MCF 10A (cell line): Measurements from ENCODE around the gene CD247. TPM values are rescaled to one million over a fixed set of nuclear protein-coding genes. Genes with fewer than 3 reads are reported as not detected.

ENCODE experiments used
- BruUV-seq: library from RNA; stranded (reverse); fragments of 400-500 nt; replicated peaks from 2 replicates; lab custom pipeline; 2021; lab: Mats Ljungman, UMichigan
- CTCF ChIA-PET: fragments of 300-600 bp; sonication (Branson Sonifier 250); formaldehyde crosslinking; extraction: SDS; loops from one replicate; lab custom pipeline; 2021; ENCODE audit warnings: antibody characterized with exemption, inconsistent platforms; lab: Yijun Ruan, JAX
- POLR2A ChIA-PET: fragments of 300-600, 350-650 bp; sonication (Branson Sonifier 250); formaldehyde crosslinking; extraction: SDS; loops from one replicate; lab custom pipeline; 2020; ENCODE audit warnings: antibody characterized with exemption, inconsistent platforms; lab: Yijun Ruan, JAX
- DNase-seq: peaks from one replicate; pipeline ENCODE4 v3.0.0-alpha.2; 2018; ENCODE audit not compliant: unreplicated experiment
- H3K27ac Mint-ChIP-seq: one replicate; pipeline ENCODE4 v1.8.0; 2022; ENCODE audit warnings: mild to moderate bottlenecking, low read depth, mixed read lengths; ENCODE audit not compliant: unreplicated experiment
- H3K27me3 Mint-ChIP-seq: one replicate; pipeline ENCODE4 v1.8.0; 2022; ENCODE audit warnings: mixed read lengths; ENCODE audit not compliant: insufficient read depth, unreplicated experiment
- H3K36me3 Mint-ChIP-seq: one replicate; pipeline ENCODE4 v1.8.0; 2022; ENCODE audit warnings: mild to moderate bottlenecking, moderate library complexity, mixed read lengths; ENCODE audit not compliant: insufficient read depth, unreplicated experiment
- H3K4me1 Mint-ChIP-seq: one replicate; pipeline ENCODE4 v1.8.0; 2022; ENCODE audit warnings: mixed read lengths; ENCODE audit not compliant: insufficient read depth, unreplicated experiment
- H3K4me3 Mint-ChIP-seq: one replicate; pipeline ENCODE4 v1.8.0; 2022; ENCODE audit warnings: mild to moderate bottlenecking, moderate library complexity, mixed read lengths; ENCODE audit not compliant: unreplicated experiment
- H3K9me3 Mint-ChIP-seq: one replicate; pipeline ENCODE4 v1.8.0; 2022; ENCODE audit warnings: mixed read lengths; ENCODE audit not compliant: unreplicated experiment
- CTCF ChIP-seq: fragments of 200-600 bp; IDR thresholded peaks from one replicate; pipeline ENCODE4 v1.8.0; 2022; ENCODE audit warnings: antibody characterized with exemption, mild to moderate bottlenecking; ENCODE audit not compliant: unreplicated experiment
- intact Hi-C: fragments of 100-400 bp; cut with micrococcal nuclease; formaldehyde crosslinking; loops from 2 replicates; pipeline ENCODE4 v1.14.1; 2022
- total RNA-seq: library from RNA; stranded (reverse); gene quantifications from 2 replicates; pipeline ENCODE4 v1.2.3, GENCODE V29; 2022

Gene CD247
- total RNA-seq, 1 experiment from 2014 or later = not detected

GRCh38 chr1:167453123-167453522 lies 65.2 kb downstream of the CD247 start:
- DNase-seq = no peak
- intact Hi-C loops = no loop called here
- ChIA-PET POLR2A (no interaction called here), CTCF (interaction anchor here (0.7 to 6.5 kb wide), 4 partner anchors 10 to 955 kb away, joined by 3 to 46 read pairs (median 24); no protein-coding TSS in a partner anchor)
- H3K9me3 Mint-ChIP-seq = no peaks in the 10 kb centered on the region
- H3K27ac Mint-ChIP-seq = no peak overlapping the region
- no peak for TF ChIP-seq CTCF
- BruUV-seq = no TSS peak
- no peaks in the 10 kb centered on the region for H3K4me1 Mint-ChIP-seq
- H3K4me3 Mint-ChIP-seq = no peak overlapping the region
- H3K27me3 Mint-ChIP-seq = no peaks in the 10 kb centered on the region
- H3K36me3 Mint-ChIP-seq = no peaks in the 10 kb centered on the region

- intact Hi-C loops = no loop called here
- no peak for TF ChIP-seq CTCF
- Mint-ChIP-seq H3K4me1 (no peaks in the 10 kb centered on the region), H3K9me3 (no peaks in the 10 kb centered on the region), H3K36me3 (no peaks in the 10 kb centered on the region), H3K27me3 (no peaks in the 10 kb centered on the region), H3K27ac (no peak overlapping the region), H3K4me3 (no peak overlapping the region)
- ChIA-PET CTCF (interaction anchor here (0.9 to 6.5 kb wide), 3 partner anchors 10 to 388 kb away, joined by 4 to 46 read pairs (median 44); no protein-coding TSS in a partner anchor), POLR2A (no interaction called here)
- BruUV-seq = no TSS peak
- DNase-seq = no peak
Observed at GRCh38 chr1:167452483-167452882, 65.8 kb downstream of the CD247 start.

- Mint-ChIP-seq H3K9me3 (no peaks in the 10 kb centered on the region), H3K27me3 (no peaks in the 10 kb centered on the region), H3K36me3 (no peaks in the 10 kb centered on the region), H3K27ac (no peak overlapping the region), H3K4me1 (no peaks in the 10 kb centered on the region), H3K4me3 (no peak overlapping the region)
- TF ChIP-seq CTCF = no peak
- BruUV-seq = no TSS peak
- no peak for DNase-seq
- POLR2A ChIA-PET = no interaction called here
- CTCF ChIA-PET = interaction anchor here (0.8 to 2.2 kb wide), 7 partner anchors 10 to 542 kb away, joined by 3 to 14 read pairs (median 4); no protein-coding TSS in a partner anchor
- intact Hi-C loops = no loop called here
Observed at GRCh38 chr1:167450843-167451242, 67.5 kb downstream of the CD247 start.

GRCh38 chr1:167447521-167448136 lies 70.7 kb downstream of the CD247 start:
- Mint-ChIP-seq H3K36me3 (no peaks in the 10 kb centered on the region), H3K4me1 (no peaks in the 10 kb centered on the region), H3K4me3 (no peak overlapping the region), H3K27ac (peak overlapping the region; percentile 31), H3K27me3 (no peaks in the 10 kb centered on the region), H3K9me3 (no peaks in the 10 kb centered on the region)
- no TSS peak for BruUV-seq
- TF ChIP-seq CTCF = no peak
- ChIA-PET POLR2A (interaction anchor here (0.5 to 1.3 kb wide), 10 partner anchors 18 to 1873 kb away, joined by 3 to 5 read pairs (median 4); no protein-coding TSS in a partner anchor), CTCF (interaction anchor here (0.6 to 3.4 kb wide), 17 partner anchors 7 to 584 kb away, joined by 3 to 29 read pairs (median 4); no protein-coding TSS in a partner anchor)
- DNase-seq = peak; percentile 60
- intact Hi-C loops = no loop called here
